Head of caudate nucleus (tissue), 42 donors: ENCODE results near the gene ITPR1.

Experiments
- DNase-seq, 42 donors: peaks; one replicate each; pipeline versions ENCODE4 v3.0.0 to v3.0.0-alpha.2; 2020 to 2021; ENCODE audit warnings: mixed read lengths in 7 of 42
- intact Hi-C: fragments of 100-400 bp; cut with DNase I; formaldehyde crosslinking; loops from one replicate; pipeline ENCODE4 v1.15.0; 2022

ITPR1 gene

DNA sequence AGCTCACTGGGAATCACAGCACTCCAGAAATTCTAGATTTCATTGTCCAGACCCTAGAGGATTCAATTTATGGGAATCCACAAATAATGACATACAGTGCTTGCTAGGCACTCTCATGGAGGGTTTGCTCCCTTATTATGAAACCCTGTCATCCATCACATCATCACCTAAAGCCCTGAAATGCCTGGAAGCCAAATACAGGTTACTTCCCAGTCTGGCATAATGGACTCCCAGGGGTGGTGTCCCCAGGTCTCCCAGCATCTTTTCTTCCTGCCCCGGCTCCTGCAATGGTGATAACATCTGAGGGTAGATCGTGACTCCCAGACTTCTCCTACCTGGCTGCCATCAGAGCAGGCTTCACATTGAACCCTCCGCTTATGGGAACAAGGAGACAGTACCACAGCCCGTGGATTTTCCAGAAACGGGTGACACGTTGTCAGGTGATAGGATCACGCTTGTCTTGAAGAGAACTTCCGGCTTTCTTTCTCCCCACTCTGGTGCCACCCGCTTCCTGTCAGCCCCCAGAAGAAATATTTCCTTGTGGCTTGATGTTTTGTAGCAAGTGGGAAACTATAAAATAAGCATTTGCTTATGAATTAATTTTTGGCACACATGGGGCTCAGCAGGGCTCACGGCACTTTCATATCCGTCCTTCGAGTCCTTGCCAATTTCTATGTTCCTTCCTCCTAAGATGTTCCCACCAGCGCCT lies 247.4 kb downstream of the ITPR1 start:
- DNase-seq = peak in 1 of 42 donors; percentile 21
- intact Hi-C loops = no loop called here

GRCh38 chr3:4741106-4741403 lies 247.9 kb downstream of the ITPR1 start:
- no peak for DNase-seq
- intact Hi-C loops = no loop called here

DNA sequence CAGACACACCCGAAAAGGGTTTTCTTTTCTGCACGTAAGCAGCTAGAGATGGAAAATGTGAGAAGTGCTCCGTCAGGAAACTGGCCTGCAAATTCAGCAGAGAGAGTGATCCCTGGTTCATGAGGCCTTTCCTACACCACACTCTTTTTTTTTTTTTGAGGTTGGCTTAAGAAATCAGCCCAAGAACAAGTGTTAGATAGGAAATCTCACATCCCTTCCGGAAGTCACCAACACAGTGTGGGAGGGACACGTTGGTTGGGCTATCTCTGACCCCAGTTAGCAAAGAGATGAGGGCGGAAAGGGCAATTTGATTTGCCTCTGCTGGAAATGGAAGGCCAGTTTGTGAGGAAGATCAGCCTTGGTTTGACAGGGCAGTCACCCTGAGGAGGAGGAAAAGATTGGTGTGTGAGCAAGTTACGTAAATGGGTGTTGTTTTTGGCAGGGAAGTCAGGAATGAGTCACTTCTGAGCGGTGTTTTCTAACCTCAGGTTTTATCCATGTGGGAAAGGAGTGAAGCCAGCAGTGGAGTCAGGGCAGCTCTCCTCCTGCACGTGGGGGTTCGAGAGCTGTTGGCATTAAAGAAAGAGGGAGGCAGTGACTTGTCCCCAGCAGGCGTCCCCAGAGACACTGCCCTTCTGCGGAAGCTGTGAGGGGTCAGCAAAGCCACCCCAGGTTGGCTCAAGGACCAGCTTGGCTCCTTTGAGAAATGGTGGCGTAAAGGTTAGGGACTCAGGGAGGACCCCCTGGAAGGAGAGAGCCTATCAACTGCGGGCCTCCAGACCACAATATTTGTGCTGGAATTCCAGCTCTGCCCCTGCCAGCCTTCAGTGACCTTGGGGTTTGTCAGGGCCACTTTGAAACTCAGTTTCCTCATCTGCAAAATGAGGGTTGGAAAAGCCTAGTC lies 248.5 kb downstream of the ITPR1 start:
- intact Hi-C loops = no loop called here
- peak in 24 of 42 donors; percentile 13 to 81 (median 47) for DNase-seq

- intact Hi-C loops = no loop called here
- DNase-seq = no peak
Measured at GRCh38 chr3:4742359-4742758, 249.2 kb downstream of the ITPR1 start.

DNA sequence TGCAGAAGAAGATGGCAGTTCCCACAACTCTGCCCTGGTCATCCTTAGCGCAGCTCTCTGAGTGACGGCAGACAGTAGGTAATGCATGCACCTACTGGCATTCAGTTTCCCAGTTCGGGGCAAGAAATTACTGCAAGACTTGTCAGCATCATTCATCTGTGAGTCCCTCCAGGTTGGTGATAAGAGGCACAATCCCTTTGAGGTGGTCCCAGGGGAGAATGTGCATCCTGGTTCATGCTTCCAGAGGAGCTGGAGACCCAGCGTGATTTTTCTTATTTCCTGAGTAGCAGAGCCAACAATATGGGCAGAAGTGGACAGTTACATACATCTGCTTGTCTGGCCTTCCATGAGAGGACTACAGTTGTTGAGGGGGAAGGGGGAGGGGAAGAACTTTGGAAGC lies 250.2 kb downstream of the ITPR1 start:
- no peak for DNase-seq

DNA sequence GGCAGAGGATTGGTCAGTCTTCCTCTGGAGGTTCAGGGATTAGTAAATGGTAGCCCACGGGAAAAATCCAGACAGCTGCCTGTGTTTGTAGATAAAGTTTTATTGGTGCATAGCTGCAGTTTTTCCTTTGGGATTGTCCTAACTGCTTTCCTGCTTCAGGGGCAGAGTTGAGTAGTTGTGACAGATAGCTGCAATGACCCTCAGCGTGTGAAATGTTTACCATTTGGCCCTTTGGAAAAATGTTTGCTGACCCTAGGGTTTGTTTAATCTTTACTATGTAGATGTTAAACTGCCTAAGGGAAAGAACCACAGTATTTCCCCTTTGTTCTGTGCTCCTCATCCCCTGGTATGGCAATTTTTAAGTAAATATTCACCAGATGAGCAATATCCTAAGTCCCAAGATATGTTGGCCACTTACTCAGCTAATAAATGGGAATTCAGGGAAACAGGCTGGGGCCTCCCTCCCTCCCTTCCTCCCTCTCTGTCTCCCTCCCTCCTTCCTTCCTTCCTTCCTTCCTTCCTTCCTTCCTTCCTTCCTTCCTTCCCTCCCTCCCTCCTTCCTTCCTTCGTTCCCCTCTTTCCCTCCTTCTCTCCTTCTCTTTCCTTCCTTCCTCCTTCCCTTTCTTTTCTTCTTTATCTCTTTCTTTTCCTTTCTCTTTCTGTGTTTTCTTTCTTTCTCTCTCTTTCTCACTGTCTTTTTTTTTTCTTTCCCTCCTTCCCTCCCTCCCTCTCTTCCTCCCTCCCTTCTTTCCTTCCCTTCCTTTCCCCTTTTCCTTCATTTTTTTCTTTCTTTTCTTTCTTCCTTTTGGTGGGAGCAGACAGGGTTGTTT lies 251.5 kb downstream of the ITPR1 start:
- no peak for DNase-seq
- intact Hi-C loops = no loop called here

More for the DNA sequence above, 250.2 kb downstream of the ITPR1 start:
- intact Hi-C loops = no loop called here

GRCh38 chr3:4745235-4745610 lies 252.1 kb downstream of the ITPR1 start:
- DNase-seq = no peak
- intact Hi-C loops = no loop called here

GRCh38 chr3:4746241-4746958 lies 253.3 kb downstream of the ITPR1 start:
- DNase-seq = no peak
- intact Hi-C loops = no loop called here

DNA sequence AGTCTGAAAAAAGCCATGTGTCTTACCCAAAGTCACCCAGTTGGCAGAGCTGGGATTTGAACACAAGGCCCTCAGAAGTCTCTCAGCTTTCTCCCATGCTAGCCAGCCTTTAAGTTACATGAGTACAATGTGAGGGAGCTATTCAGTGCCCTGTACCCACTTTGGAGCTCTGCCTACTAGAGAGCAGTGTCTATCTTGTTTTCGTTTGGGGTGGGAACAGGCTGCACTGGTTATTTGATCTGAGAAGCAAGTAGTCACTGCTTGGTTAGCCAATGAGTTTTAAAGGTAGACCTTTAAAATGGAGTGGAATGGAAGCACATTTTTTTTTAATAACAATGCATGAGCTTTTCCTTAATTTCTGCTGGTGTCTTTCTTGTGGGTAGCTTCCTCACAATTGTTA lies 255.0 kb downstream of the ITPR1 start:
- no peak for DNase-seq
- intact Hi-C loops = no loop called here

- intact Hi-C loops = no loop called here
- peak in 3 of 42 donors; percentile 23 to 54 (median 31) for DNase-seq
Measured at GRCh38 chr3:4748701-4749378, 255.7 kb downstream of the ITPR1 start.

- no peak for DNase-seq
- intact Hi-C loops = no loop called here
Measured at GRCh38 chr3:4749567-4750002, 256.4 kb downstream of the ITPR1 start.

DNA sequence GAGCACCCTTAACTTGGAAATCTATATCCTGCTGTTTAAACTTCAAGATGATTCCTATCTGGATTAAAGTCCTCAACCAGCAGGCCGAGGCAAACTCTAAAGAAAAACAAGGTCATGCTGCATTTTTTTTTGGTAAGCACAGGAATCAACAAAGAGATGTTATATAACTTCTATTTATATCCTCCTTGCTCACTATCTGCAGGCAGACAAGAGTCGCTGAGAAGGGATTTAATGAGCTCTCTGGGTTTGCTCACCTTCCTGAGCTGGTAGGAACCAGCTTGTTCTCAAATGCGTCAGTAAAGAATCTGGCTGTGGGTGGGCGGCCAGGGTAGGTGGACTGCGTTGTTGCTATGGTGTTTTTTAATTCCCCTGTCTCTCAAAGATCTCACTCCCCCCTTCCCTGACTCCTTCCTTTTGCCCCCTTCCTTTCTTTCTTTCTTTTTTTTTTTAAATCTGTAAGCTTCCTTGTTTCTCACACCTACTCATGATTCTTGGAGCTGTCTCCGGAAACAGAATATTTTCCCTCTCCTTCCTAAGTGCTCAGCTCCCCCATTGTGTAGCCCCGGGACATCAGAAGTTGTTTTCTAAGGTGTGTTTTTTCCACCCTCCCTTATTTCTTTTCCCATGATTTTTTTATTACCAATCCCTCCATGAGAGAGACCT lies 257.3 kb downstream of the ITPR1 start:
- DNase-seq = peak; percentile 51 to 94 (median 78)
- intact Hi-C loops = no loop called here

DNA sequence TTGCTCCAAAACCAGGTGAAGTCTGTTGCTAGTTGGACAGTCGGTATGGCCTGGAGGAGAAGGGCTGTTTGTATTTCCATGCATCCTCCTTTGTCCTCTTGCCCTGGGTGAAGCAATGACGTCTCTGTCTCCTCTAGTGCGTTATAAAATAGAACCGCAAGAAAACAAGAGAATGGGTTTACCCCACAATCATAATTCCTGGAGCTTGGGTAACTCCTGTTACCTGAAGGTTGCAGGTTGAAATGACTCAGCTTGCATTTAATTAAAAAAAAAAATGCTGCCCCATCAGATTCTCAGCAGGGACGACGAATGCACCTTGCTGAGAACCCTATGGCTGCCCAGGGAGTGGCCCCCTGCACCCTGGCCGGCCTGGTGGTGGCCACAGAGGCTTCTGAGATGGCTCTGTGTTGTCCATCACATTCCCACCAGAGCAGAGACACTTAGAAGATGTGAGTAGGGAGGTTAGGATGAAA lies 257.9 kb downstream of the ITPR1 start:
- DNase-seq = no peak
- intact Hi-C loops = no loop called here

GRCh38 chr3:4751502-4752101 lies 258.5 kb downstream of the ITPR1 start:
- intact Hi-C loops = no loop called here
- no peak for DNase-seq

DNA sequence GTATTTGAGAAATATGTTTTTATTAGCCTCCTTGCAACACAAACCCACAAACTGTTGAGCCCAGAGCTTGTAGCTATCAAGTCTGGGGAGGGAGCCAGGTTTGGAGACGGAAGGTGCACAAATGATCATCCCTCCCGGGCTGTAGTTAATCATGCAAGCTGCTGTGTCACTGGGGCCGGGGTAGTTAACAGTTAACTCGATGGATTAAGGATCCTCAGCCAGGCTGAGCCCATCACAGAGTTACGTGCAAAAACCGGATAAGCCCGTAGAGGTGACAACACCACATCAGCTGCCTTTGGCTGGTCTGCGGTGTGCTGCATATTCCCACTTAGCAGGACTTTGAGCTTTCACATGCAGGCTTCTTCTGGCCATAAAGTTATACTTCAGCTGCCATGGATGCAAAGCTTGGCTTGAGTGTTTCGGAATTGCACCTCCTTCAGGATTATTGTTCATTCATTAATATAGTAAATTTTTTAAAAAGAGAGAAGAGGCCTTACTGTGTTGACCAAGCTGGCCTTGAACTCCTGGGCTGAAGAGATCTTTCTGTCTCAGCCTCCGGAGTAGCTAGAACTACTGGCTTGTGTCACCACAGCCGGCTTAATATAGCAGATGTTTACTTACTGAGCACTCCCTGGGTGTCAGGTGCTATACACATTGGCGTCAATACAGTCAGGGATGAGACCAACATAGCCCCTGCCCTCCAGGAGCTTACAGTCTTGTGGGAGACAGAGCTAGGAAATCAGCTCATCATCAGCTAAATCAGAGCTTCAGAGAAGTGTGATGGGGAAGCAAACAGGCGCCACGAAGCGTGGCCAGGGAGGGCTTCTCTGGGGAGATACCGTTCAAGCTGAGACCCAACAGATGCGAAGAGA lies 259.3 kb downstream of the ITPR1 start:
- no peak for DNase-seq
- intact Hi-C loops = no loop called here

- no peak for DNase-seq
- intact Hi-C loops = no loop called here
Measured at GRCh38 chr3:4753073-4753691, 260.0 kb downstream of the ITPR1 start.
